HG03469 (cell line): ENCODE results near the gene RALGPS1.

Source experiments
- ATAC-seq: cut with Tn5 transposase; IDR thresholded peaks from one replicate; pipeline ENCODE4 v1.9.1; 2021; ENCODE audit warnings: mild to moderate bottlenecking, moderate library complexity, moderate number of reproducible peaks; ENCODE audit not compliant: unreplicated experiment

The RALGPS1 gene

GRCh38 chr9:127148014-127148413 is 233.4 kb downstream of the RALGPS1 start:
- ATAC-seq, result no peak

- no peak for ATAC-seq
Observed at GRCh38 chr9:127149010-127149409, 234.4 kb downstream of the RALGPS1 start.

GRCh38 chr9:127149463-127150390 is 235.1 kb downstream of the RALGPS1 start:
- ATAC-seq, result no peak

- ATAC-seq, result no peak
Observed at GRCh38 chr9:127153501-127153900, 238.9 kb downstream of the RALGPS1 start.

GRCh38 chr9:127154003-127154389 is 239.4 kb downstream of the RALGPS1 start:
- ATAC-seq, result no peak

GRCh38 chr9:127154390-127155191 is 240.0 kb downstream of the RALGPS1 start:
- ATAC-seq, result no peak

GRCh38 chr9:127155314-127155960 is 240.9 kb downstream of the RALGPS1 start:
- ATAC-seq, result no peak

- no peak for ATAC-seq
Observed at GRCh38 chr9:127158786-127159324, 244.3 kb downstream of the RALGPS1 start.

- ATAC-seq, result no peak
Observed at GRCh38 chr9:127159325-127159801, 244.8 kb downstream of the RALGPS1 start.

- ATAC-seq, result no peak
Observed at GRCh38 chr9:127159949-127160610, 245.5 kb downstream of the RALGPS1 start.

GRCh38 chr9:127161081-127161624 is 246.6 kb downstream of the RALGPS1 start:
- no peak for ATAC-seq

- ATAC-seq, result no peak
Observed at GRCh38 chr9:127162046-127162863, 247.7 kb downstream of the RALGPS1 start.

GRCh38 chr9:127162864-127163365 is 248.3 kb downstream of the RALGPS1 start:
- no peak for ATAC-seq

- ATAC-seq, result no peak
Observed at GRCh38 chr9:127163409-127163808, 248.8 kb downstream of the RALGPS1 start.

- no peak for ATAC-seq
Observed at GRCh38 chr9:127165116-127165515, 250.5 kb downstream of the RALGPS1 start.

GRCh38 chr9:127166111-127166510 is 251.5 kb downstream of the RALGPS1 start:
- ATAC-seq, result no peak

GRCh38 chr9:127166651-127167524 is 252.3 kb downstream of the RALGPS1 start:
- ATAC-seq, result no peak
